HG03439 (cell line): Measurements from ENCODE around the gene HOTAIR.
A peak's percentile ranks its signal among the peaks of the same experiment; 100 is the strongest.

Experiments used
- ATAC-seq: cut with Tn5 transposase; IDR thresholded peaks from one replicate; pipeline ENCODE4 v1.9.1; 2021; ENCODE audit warnings: mild to moderate bottlenecking, moderate library complexity; ENCODE audit not compliant: unreplicated experiment

The HOTAIR gene

GRCh38 chr12:53974084-53975063 lies at the start of gene HOTAIR:
TSS of gene HOTAIR (minus strand) at chr12:53974954.
- no peak for ATAC-seq

- ATAC-seq = no peak
Observed at GRCh38 chr12:54024127-54024526, 49.4 kb upstream of the HOTAIR start.

DNA sequence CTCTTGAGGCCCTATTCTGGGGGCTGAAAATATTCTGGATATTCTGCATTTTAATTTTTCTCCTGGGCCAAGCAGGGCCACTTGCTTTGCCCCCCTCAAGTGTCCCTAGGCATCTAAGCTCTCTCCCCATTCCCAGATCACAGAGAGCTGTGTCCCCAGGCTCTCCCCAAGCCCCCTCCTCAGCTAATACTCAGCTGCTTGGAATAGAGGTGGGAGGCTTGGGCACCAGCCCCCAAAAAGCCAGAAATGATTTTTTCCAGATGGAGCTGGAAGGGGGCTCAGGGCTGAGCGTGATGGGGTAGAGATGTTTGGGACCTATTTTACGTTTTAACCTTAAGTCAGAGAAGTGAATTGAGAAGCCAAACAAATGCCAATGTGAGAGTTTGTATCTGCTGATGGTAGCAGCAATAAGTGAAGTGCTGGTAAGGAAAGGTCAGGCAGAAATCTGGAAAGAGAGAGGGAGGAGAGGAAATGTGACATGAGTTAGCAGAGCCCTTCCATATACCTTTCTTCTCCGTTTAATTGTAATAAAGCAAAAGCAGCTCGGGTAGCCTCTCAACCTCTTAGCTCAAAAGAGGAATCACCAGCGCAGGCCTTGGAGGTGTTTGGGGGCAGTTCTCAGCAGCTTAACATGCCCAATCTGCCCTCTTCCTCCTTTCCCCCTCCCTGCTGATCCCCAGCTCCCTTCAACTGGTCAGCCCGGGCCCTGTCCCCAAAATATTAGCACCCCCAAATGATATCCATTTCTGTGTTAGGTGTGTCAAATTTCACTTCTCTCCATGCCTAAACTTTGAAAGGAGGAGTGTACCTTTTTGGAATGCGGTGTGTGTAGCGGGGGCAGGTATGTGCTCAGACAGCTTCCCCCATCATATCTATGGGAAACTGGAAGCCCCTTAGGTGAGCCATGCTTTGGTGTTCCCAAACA lies 48.5 kb upstream of the HOTAIR start:
- ATAC-seq = no peak

GRCh38 chr12:54021432-54022013 lies 46.8 kb upstream of the HOTAIR start:
- ATAC-seq = no peak

- no peak for ATAC-seq
Observed at GRCh38 chr12:54020591-54021405, 46.0 kb upstream of the HOTAIR start.

- ATAC-seq = no peak
Observed at GRCh38 chr12:54019924-54020590, 45.3 kb upstream of the HOTAIR start.

DNA sequence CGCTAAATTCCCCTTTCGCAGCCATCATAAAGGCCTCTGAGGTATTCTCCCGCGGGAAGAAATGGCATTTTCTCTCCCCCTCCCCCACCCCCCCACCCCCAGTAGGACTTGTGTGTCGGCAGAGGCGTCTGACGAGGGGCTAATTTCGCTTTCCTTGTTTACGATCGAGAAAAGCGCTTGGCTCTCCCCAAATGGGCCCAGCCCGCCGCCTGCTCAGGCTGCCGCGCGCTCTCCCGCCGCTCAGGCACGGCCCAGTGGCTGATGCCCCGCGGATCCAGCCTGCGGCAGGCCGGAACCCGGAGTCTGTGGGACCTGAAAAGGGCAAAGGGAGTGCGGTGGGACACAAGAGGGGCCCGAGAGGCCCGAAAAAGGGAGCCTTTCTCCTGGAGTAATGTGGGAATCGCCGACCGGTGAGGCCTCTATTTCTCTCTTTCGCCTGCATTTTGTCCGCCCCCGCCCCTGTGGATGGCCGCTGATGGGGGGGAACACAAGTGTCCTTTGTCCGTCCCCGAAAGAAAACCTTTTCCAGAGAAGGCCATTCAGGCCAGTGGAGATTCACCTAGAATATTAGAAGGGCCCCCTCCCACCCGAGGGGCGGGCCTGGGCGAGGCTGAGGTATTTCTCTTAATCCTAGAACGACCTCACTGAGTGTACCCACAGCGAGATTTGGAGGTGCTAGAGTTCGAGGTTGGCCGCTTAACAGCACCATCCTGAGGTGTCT lies 44.5 kb upstream of the HOTAIR start:
- ATAC-seq = no peak

- no peak for ATAC-seq
Observed at GRCh38 chr12:54018468-54018984, 43.8 kb upstream of the HOTAIR start.

DNA sequence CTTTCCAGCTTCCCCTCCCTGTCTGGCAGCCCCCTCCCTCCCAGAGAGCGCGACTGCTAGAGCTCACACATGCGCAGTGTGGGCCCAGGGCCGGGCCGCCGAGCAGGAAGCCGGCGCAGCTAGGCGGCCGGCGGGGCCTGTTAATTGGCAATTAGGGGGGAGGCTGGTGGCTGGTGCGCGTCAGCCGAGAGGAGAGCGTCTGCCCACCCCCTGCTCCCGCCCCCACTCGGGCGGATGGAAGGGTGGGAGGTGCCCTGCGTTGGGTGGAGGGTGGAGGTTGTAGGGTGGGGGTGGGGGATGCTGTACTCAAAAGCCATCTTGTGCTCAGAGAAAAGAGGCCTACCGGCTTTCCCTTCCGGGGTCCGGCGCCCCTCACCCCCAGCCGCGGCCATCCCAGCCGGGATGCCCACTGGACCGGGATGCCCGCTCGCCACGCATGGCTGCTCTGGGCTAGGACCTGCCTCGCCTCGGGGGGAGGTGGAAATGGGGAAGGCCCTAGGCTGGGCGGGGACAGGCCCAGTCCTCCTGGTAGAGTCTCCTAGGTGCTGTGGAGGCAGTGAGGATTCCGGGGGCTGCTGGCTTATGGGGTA lies 43.2 kb upstream of the HOTAIR start:
- peak; percentile 73 for ATAC-seq

GRCh38 chr12:54017027-54017788 lies 42.5 kb upstream of the HOTAIR start:
- peak; percentile 30 for ATAC-seq

GRCh38 chr12:54016478-54016964 lies 41.8 kb upstream of the HOTAIR start:
- no peak for ATAC-seq

DNA sequence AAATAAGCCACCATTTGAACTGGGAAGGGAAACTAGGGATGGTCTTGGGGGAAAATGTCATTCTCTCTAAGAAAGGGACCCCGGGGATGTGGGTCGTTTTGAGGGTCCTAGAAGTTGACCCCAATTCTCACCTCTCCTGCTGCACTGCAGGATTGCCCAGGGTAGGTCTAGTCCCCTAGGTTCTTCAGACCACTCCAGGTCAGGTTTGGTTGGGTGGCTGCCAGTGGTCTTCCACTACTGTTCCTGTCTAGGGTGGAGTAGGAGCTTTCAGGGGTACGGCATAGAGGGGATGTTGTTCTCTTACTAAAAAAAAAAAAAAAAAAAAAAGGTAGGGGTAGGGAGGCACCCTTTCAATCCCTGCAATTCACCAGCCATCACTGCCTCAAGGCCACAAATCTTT lies 41.3 kb upstream of the HOTAIR start:
- no peak for ATAC-seq

- no peak for ATAC-seq
Observed at GRCh38 chr12:54015018-54015931, 40.5 kb upstream of the HOTAIR start.

GRCh38 chr12:54014377-54015017 lies 39.7 kb upstream of the HOTAIR start:
- ATAC-seq = no peak

- no peak for ATAC-seq
Observed at GRCh38 chr12:54012631-54013409, 38.1 kb upstream of the HOTAIR start.
